ENCODE measurements around the gene CAPN13.

CAPN13 gene

DNA sequence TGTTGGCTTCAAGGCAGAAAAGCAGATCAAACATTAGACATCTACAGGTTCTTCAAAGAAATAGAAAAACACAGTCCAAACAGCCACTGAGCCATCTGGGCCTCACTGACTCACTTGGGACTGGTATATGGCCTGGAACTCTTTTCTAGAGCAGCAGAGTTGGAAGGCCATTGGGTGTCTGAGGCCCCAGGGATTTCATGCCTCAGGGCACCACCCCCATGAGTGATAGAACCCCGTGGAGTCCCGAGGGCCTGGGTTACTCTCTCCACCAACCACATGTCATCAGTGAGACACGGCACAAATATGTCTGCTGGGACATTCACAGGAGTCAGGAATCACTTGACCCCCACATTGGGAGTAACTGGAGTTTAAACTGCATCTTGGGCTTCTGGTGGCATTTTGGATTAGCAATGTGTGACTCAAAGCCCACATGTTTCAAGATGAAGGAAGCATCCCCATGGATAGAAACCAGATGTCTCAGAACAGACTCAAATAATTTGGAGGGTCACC is 44.0 kb downstream of the CAPN13 start:
- DNase-seq = no peak

DNA sequence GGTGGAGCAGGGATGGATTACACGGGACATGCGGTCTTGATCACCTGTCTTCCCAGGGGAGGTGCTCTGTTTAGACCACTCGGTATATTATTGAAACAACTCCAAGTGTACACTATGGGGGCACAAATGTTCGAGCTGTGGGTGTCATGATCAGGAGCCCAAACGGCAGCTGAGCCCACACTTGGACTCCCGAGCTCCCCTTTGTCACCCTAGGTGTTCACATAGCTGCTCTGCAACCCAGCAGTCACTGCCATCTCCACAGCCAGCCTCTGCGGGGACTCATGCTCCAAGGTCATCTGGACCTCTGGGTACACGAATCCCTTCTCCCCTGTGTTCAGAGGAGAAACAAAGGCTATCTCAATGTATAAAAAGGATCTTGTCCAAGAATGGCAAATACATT is 46.0 kb downstream of the CAPN13 start:
- no peak for DNase-seq

DNA sequence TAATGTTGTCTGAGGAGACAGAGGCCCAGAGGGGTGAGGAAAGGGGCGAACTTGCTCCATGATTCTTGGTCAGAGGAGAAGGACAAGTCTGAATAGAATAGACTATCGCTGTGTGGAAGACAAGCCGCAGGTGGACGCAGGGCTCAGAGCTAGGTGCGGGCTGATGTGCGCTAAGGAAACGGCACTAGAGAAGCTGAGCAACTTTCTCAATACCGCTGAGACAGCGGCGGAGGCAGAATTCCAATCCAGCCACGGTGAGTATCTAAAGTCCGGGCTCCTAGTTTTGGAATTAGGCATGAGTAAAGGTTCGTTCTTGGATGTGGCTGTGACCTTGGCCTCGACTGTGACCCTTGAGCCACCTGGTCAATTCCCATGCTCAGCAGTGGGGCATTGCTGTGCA is 47.8 kb downstream of the CAPN13 start:
- DNase-seq = no peak

DNA sequence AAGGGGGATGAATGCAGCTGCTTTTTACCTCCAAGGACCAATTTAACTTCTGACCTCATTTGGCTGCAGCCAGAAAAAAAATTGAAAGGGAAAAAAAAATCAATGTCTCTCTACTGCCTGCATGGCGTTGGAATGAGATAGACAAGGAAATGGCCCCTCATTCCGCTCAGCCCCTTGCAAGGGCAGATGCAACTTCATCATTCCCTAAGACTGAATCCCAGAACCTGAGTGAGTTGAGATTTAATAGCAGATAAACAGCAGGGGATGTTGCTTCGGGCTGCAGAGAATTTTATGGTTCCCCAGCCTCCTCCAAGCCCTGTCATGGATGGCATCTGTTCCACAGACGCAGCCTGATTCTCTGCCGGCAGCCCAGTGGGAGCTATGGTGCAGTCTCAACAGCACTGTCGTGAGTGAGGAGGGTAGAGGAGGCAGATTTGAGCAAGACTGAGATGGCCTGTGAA is 49.0 kb downstream of the CAPN13 start:
- no peak for DNase-seq

DNA sequence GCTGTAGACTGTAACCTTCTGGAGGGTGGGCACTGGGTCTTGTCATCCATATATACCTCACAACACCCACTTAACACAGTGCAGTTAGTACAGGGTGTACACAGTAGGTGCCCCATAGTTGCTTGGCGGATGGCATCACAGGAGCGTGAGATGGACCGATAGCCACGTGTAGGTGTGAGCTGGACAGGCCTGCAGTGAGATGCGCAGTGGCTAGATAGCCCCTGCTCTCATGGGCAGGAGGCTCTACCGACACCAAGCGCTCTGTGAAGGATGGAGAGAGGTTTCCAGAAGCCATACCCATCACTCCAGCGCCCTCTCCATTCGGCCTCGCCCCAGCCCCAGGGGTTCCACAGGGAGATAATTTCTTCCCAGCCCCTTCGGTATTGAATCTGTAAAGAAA is 49.5 kb downstream of the CAPN13 start:
- DNase-seq = no peak

DNA sequence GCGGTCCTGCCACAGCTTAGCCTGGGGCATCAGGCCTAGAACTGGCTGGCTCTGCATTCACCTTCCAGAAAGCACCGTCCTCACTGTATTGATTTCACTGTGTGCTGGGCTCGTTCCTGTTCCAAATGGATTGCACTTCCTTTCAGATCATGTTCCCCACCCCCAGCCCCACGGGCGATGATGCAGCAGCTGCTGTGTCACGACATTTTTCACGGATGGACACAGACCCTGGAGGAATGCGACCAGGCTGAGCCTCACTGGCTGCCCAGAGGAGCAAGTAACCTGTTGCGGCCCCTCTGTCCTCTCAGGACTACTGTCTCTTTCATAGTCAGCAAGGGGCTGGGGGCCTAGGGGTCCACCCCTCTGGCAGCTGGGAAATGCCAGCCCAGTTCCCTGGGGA is 50.3 kb downstream of the CAPN13 start:
- DNase-seq = no peak

DNA sequence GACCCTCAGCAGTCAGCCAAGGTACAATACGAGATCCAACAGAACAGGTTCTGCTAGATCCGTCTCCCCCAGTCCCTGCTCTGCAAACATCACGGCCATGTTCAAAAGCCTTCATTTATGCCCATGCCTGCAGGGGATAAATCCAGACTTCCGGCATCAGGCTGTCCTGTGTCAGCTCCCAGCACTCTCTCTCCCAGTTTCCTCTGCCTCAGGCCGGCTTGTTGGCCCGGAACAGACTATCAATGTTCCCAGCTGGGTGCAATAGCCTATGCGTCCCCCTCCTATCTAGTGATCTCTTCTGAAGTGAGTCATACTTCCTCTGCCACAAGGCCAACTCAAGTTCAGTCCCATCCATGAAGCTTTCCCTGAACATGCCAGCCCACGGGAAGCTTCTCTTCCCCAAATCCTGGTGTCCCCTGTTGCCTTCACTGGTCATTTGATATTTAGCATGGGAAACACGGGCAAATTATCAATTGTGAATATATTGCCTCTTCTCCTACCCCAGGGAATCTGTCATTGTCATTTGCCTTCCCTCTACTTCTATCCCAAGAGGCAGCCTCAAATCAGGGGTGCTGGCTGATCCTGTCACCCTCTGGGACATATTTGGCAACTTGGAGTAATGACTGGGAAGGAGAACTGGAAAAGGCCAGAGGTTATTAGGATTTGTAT is 51.1 kb downstream of the CAPN13 start:
- DNase-seq = no peak

DNA sequence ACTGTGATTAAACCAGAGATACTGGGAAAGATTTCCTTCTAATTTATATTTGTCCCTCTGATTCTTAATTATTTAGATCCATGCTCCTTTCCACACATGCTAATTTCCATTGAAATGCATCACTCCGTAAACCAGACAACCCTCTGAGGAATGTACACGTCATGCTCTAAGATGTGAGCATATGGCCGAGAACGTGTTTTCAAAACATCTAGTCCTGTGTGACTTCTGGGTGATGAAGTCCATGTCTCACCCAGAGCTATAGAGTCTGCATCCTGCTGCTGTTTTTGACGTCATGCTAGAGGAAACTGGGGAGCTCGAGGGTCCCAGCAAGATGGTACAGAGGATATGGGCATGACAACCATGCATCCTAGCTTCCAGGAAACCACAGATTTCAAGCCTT is 53.6 kb downstream of the CAPN13 start:
- DNase-seq = no peak

DNA sequence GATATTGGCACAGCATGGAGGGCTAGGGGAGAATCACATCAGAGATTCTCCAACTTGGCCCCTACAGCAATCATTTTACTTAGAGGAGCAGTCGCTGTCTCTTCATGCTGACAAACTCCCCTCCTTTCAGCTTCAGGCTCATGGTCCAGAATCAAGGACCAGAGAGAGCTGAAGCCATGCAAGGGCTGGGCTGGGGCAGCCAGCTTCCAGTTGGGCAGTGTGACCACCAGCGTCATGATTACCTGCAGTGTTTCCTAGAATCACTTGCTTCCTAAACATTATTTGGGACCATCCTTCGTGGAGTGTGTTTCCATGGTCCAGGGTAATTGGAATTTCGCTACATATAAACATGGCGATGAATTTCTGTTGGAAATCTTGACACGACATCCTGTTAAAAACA is 54.4 kb downstream of the CAPN13 start:
- no peak for DNase-seq

DNA sequence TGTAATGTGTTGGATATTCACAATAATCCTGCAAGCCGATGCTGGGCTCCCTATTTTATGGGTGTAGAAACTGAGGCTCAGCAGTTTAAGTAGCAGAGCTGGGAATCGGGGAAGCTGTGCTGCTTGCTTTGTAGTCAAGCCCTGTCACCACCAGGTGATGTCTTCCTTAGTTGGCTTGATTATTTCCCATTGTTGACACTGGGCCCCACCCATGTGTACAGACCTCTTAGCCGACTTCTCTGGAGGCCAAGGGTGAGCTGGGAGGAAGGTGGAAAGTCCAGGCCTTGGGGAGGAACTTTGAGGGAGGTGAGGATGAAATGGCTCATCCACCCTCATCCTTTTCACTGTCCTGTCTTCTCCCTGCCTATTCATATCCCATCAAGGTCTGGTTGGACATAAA is 60.0 kb downstream of the CAPN13 start:
- DNase-seq = no peak

DNA sequence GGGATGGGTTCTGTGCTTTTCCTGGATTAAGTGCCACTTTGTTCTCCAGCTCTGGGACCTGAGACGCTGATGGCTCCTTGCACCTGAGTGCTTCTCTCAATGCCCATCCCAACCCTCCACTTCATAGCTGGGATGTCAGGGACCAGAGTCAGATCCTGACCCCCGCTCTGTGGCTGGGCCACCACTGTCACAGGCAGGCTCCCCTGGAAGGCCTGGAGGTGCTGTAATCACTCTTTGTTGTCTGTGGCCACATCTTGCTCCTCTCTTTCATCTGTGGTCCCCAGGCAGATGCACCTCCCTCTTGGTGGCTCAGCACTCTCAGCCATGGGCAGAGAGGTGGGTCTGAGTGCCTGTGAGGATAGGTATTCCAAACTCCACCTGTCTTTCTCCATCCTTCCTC is 62.4 kb downstream of the CAPN13 start:
- DNase-seq = no peak

DNA sequence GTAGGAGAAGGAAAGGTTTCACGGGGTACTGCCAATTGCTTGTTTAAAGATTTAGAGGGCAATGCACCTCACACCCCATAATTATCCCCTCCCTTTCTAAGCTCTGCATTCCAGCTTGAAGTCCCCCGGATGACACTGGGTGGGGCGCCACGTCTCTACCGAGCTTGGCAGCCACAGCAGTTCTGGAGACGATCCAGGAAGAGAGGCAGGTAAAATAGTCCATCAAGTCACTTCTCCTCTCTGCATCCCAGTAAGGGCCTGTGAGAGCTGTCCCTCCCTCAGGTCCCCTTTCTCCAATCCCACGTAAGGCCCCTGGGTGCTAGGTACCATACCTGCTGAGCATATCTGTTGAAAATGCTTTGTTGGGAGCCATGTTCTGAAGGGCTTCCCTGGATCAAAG is 65.7 kb downstream of the CAPN13 start:
- no peak for DNase-seq

DNA sequence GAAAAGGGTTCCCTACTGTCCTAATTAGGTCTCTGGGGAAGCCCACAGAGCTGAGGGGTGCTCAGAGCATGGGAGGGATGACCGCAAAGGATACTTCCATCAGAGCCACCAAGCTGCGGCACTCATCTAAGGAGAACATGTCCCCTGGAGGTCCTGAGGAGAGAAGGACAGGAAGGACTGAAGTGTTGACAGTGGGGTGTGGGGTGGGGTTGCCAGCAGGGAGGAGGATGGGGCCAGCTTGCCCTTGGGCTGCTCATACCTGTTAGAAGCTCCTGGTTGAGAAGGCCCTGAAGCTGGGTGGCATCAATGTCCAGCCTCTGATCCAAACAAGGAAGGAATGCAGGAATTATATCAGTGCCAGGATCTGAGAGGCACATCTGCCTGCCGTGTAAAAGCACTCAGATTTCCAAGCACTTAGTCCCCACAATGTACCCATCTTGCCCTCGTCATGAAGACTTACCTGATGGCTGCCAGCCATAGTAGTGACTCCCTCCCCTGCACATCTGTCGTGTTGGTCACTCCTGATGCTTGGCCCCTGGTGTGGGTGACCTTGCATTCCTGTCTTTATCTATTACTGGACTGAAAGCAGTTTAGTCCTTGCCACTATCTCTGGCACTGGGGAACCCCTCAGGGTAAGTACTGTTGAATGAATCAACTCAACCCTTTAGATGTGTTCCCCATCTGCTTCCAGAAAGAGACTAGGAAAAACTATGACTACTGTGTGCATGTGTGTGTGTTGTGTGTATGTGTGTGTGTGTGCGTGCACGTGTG is 68.9 kb downstream of the CAPN13 start:
- no peak for DNase-seq

DNA sequence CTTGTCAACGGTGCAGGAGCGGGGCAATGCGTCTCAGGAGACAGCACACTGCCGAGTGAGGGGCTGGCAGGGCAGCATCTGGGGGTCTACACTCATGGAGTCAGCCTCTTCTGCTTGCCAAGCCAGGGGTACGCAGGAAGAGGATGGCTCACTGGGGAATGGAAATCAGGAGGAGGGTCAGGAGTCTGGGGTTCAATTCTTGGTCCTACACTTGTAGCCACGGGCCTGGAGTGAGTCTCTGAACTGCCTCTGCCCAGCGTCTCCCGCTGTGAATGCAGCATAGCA is 70.0 kb downstream of the CAPN13 start:
- DNase-seq = no peak

DNA sequence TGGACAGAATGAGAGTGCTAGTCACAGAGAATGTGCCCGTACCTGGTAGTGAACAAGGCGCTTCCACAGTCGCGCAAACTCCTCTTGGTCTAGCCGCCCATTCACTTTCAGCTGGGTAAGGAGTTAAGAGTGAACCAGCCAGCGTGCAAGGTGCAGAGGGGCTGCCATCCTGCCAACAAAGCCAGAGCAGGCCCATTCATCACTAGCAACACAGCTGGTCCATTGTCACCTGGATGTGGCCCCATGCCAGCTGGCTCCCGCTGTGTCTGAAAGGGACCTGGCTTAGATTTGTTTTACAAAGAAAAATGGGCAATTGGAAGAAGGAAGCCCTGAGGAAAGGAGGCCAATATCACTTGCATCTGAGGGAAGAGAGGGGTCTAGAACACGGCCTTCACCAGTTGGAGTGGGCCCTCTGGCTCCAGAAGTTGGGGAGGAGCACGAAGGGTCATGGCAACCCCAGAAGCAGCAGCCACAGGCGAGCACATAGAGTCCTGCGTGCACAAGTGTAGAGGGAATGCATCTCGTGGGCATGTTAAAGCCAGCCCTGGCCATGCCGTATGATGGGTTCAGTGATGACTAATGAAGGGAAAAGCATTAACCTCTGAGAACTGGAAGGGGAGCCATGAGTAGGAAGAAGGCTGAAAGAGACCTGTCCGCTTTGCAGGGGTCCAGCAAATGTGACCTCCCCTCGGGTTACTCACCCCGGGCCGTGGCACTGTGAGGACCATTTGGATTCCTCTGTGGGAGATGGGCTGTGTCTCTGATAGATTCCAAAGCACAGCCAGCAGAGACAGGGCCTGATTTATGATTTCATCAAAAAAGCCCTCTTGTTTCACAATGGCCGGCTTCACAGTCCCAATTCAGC is 70.6 kb downstream of the CAPN13 start:
- DNase-seq = no peak

DNA sequence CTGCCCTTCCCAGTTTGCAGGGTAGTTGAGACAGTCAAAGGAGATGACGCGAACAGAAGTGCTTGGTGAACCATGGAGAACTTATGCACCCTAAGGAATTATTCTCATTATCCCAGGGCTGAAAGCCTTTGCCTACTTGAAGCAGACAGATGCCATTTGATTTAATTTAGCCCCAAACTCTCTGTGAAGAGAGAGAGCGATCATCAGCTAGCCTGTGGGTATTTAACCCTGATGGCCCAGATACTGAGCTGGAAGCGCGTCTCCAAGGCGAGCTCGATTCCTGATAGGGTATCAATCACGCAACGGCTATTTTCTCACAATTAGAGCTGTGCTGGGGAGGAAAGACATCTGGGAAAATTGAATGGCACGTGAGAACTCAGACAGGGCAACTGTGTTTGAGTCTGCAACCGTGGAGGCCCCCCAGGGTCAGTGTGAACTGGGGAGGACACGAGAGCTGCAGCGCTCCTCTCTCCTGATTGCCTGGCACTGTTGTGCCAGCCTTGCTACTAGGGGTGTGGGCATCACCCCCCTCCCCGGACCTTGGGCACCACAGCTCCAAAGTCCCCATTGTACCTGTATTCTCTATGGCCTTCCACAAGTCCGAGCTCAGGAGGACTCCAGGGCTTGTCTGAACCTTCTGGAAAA is 73.2 kb downstream of the CAPN13 start:
- DNase-seq = no peak

DNA sequence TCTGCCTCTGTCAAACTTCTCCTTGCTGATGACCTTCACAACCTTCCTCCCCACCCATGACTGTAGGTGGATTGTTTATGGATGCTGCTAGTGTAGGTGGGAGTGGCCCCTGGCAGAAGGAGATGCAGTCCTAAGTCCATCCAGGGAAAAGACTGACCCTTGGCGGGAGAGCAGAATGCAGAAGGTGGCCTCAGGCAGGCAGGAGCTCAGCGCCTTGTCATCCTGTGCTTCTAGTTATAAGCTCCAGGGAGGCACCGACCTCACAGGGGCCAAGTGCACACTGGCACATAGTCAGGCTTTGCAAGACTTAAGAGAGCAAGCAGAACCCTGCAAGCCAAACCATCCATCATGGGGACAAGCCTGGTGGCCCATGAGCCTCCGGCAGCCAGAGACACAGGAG is 74.4 kb downstream of the CAPN13 start:
- no peak for DNase-seq

DNA sequence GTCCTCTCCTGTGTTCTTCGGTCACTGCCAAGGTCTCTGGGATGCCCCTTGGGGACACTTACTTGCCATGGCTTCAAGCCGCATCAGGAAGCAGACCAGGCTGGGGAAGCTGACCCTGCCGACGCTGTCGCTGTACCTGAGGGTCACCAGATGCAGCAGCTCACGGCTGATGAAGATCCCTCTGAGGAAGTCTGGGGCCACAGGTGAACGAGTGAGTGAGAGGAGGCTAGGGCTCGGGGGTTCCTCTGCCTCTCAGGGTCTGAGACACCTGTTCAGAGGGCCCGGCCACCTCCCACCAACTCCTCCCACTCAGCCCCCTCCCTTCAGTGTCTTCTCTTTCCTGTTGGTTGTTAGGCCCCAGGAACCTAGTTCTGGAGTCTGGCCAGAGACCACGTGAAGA is 74.9 kb downstream of the CAPN13 start:
- no peak for DNase-seq

DNA sequence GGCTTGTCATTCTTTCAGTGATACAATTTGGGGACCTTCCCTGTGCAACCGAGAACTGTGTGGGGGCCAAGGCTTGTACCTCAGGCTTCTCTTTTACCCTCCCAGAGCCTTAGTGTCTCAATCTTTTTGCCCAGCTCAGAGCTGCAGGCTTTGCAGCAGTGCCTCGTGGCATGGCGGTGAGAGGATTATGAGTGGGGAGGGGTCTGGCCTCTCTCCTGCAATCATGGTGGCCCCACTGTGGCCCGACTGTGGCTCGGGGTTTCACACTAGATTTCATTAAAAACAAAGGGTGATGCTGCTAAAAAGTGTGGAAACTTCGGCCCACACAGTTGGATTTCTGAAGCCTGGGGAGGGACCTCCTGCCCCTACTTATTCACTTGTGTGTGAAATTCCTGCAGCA is 75.5 kb downstream of the CAPN13 start:
- no peak for DNase-seq

DNA sequence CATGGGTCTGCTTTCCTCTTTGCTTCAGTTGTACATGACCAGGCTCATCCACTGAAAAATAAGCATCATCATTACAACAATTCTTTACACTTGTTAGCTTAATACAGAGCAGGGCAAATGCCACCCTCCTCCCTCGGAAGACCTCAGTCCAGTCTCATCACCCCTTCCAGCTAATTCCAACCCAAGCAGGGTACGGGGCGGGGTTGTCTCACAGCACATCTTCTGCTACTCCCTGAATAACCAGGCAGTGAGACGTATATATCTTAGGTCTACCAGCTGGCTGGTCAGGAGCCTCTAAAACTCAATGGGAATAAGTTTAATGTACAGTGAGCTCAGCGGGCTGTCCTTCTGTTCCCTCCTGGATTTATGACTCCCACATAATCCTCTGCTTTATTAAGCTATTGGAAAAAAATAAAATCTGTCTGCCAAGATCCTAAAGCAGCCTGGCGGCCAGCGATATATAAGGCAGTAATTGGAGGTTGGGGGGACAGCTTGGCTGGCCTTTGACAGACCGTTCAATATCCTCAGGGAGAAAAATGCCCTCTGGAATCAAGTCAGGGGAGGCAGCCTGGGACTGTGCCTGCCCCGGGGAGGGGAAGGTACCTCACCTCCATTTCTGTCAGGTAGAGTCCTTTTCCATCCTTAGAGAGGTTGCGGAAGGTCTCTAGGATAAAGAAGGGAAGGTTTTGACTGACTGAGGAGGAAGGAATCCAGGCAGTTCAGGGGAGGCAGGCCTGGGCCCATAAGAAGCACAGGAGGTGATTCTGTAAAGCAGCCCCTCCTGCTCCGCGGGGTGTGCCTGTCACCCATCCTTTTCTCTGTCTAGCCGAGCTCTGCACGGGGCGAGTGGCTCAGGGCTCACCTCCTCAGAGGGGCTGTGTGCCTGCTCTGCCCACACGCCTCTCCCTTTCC is 76.3 kb downstream of the CAPN13 start:
- no peak for DNase-seq

DNA sequence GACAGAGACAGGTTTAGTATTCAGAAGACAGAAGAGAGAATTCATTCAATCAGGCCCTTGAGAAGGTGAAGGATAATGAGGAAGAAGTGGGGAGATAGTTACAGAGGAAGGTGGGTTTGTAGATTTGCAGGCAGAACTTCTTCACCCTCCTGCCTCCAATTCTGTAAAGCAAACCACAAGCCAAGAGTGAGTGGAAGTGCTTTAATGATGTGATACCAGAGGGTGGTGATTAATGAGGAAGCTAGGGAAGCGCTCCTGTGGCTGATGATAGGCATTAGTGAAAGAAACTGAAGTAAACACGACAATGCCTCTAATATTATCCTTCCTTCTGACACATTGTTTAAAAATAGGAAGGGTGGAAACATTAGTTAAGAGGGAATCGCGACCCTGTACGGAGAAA is 78.2 kb downstream of the CAPN13 start:
- DNase-seq = no peak
